RWPE2 (cell line): ENCODE results near the gene POPDC2.
A peak's percentile ranks its signal among the peaks of the same experiment; 100 is the strongest.

ENCODE experiments used
- ATAC-seq: fragments of 200-7000 bp; cut with Tn5 transposase; 3 replicates; pipeline ENCODE4 v1.9.1; 2021; ENCODE audit warnings: low read depth
- DNase-seq: peaks from one replicate; pipeline ENCODE4 v3.0.0-alpha.2; 2020; ENCODE audit warnings: low spot score
- H3K27ac ChIP-seq: fragments of 450-650 bp; 2 replicates; pipeline ENCODE4 v1.5.1; 2017; ENCODE audit warnings: mild to moderate bottlenecking; ENCODE audit not compliant: poor library complexity, severe bottlenecking
- H3K27me3 ChIP-seq: fragments of 250-450 bp; sonication (Bioruptor Pico); 2 replicates; pipeline ENCODE4 v1.5.1; 2021; ENCODE audit warnings: mild to moderate bottlenecking, moderate library complexity; ENCODE audit not compliant: insufficient read depth, poor library complexity, severe bottlenecking
- H3K36me3 ChIP-seq: fragments of 250-450 bp; sonication (Bioruptor Pico); 2 replicates; pipeline ENCODE4 v1.5.1; 2020; ENCODE audit warnings: low read depth, mild to moderate bottlenecking, moderate library complexity
- H3K4me1 ChIP-seq: fragments of 250-450 bp; sonication (Bioruptor Pico); 2 replicates; pipeline ENCODE4 v1.5.1; 2021; ENCODE audit warnings: mild to moderate bottlenecking, moderate library complexity; ENCODE audit not compliant: insufficient read depth, poor library complexity, severe bottlenecking
- H3K4me3 ChIP-seq: fragments of 250-450 bp; sonication (Bioruptor Pico); 2 replicates; pipeline ENCODE4 v1.5.1; 2021; ENCODE audit warnings: mild to moderate bottlenecking, moderate library complexity; ENCODE audit not compliant: severe bottlenecking
- H3K9me3 ChIP-seq: fragments of 250-450 bp; sonication (Bioruptor Pico); 2 replicates; pipeline ENCODE4 v1.5.1; 2021; ENCODE audit warnings: mild to moderate bottlenecking, moderate library complexity; ENCODE audit not compliant: severe bottlenecking
- TF ChIP-seq, protein P1 (sequence below): fragments of 450-650 bp; IDR thresholded peaks from one replicate; pipeline ENCODE4 v1.5.1; 2017; ENCODE audit warnings: mild to moderate bottlenecking, moderate library complexity; ENCODE audit not compliant: poor library complexity, severe bottlenecking

The POPDC2 gene

DNA sequence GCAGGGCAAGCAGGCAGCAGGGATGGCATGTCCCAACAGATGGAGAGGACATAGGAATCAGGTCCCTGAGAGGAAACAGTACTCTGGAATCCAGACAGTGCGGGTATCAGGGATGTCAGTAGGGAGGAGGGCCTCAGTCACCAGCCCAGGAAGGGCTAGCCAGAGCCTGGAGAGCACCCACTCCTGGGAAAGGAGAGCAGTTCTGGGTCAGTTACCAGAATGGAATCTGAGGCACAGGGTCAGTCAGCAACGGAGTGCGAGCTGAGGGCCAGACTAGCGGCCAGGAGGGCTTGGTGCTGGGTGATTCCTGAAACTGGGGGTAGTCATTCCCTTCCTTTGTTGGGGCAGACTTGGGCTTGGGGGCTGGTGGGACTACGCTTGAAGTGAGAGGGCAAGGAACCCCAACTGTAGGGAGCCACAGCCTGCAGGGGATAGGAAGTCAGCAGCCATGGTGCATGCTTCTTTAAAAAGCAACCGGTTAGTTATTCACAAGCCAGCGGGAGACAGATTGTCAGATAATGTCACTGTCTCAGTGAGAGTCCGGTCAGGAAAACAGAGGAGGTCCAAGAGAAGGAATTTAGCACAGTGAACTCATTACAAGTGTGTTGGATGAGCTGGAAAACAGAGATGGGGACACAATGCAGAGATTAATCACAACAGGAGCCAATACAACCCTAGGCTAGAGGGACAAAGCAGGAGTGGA is 34.8 kb downstream of the POPDC2 start:
- DNase-seq (no peak), ATAC-seq (no peak)
- no peak overlapping the region for H3K4me3 ChIP-seq
- H3K36me3 ChIP-seq = no peaks in the 10 kb centered on the region
- H3K27ac ChIP-seq = no peak overlapping the region
- no peaks in the 10 kb centered on the region for H3K4me1 ChIP-seq
- no peaks in the 10 kb centered on the region for H3K27me3 ChIP-seq
- TF ChIP-seq, protein P1, sequence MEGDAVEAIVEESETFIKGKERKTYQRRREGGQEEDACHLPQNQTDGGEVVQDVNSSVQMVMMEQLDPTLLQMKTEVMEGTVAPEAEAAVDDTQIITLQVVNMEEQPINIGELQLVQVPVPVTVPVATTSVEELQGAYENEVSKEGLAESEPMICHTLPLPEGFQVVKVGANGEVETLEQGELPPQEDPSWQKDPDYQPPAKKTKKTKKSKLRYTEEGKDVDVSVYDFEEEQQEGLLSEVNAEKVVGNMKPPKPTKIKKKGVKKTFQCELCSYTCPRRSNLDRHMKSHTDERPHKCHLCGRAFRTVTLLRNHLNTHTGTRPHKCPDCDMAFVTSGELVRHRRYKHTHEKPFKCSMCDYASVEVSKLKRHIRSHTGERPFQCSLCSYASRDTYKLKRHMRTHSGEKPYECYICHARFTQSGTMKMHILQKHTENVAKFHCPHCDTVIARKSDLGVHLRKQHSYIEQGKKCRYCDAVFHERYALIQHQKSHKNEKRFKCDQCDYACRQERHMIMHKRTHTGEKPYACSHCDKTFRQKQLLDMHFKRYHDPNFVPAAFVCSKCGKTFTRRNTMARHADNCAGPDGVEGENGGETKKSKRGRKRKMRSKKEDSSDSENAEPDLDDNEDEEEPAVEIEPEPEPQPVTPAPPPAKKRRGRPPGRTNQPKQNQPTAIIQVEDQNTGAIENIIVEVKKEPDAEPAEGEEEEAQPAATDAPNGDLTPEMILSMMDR = no peak
- H3K9me3 ChIP-seq = no peaks in the 10 kb centered on the region

GRCh38 chr3:119624002-119624720 is 36.2 kb downstream of the POPDC2 start:
- Histone ChIP-seq H3K27me3 (no peaks in the 10 kb centered on the region), H3K27ac (no peak overlapping the region), H3K9me3 (no peaks in the 10 kb centered on the region), H3K4me1 (peaks cover 1% of the 10 kb centered on the region), H3K36me3 (no peaks in the 10 kb centered on the region), H3K4me3 (no peak overlapping the region)
- DNase-seq (no peak), ATAC-seq (no peak)
- TF ChIP-seq, protein P1 = no peak

GRCh38 chr3:119620899-119621298 is 39.5 kb downstream of the POPDC2 start:
- no peak overlapping the region for H3K4me3 ChIP-seq
- no peak for DNase-seq
- H3K27me3 ChIP-seq = no peaks in the 10 kb centered on the region
- H3K9me3 ChIP-seq = no peaks in the 10 kb centered on the region
- no peak overlapping the region for H3K27ac ChIP-seq
- no peaks in the 10 kb centered on the region for H3K36me3 ChIP-seq
- ATAC-seq = no peak
- peaks cover 4% of the 10 kb centered on the region for H3K4me1 ChIP-seq
- TF ChIP-seq, protein P1 = no peak

DNA sequence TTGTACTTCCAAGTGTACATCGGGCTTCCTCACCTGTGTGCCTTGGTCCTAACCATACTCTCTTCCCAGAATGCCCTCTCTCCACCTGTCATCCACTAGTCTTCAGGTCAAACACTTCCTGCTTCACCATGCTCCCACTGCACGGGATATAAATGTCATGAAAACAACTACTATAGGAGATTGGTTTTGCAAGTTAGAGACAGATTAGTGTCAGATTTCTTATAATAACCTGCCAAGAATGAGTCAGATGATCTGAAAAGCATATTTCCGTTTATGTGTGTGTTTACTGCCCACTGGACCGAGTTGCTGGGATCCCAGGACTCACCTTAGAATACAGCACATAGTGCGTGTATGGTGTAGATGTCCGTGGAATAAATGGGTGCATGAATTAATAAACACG is 41.3 kb downstream of the POPDC2 start:
- Histone ChIP-seq H3K27me3 (no peaks in the 10 kb centered on the region), H3K4me1 (peaks cover 4% of the 10 kb centered on the region), H3K27ac (no peak overlapping the region), H3K9me3 (no peaks in the 10 kb centered on the region), H3K4me3 (no peak overlapping the region), H3K36me3 (no peaks in the 10 kb centered on the region)
- peak; percentile 61 for ATAC-seq
- no peak for DNase-seq
- TF ChIP-seq, protein P1 = no peak

DNA sequence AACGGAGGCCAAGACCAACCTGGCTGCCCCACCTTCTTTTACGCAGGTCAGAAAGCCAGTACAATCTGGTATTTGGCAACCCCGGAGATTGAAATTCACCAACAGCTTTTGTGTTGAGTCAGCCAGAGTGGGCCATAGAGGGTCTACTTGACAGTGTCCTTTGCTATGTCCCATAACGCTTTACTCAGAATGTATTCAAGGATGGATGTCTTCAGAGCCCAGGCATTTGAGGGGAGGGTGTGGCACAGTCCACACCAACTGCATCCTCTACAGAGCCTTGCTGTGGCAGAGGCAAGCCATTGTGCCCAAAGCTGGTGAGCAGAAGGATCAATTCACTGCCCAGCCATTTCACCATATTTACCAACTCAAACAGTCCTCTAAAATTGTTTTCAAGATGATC is 44.3 kb downstream of the POPDC2 start:
- ATAC-seq (no peak), DNase-seq (no peak)
- TF ChIP-seq, protein P1 = no peak

More for the DNA sequence above, 44.3 kb downstream of the POPDC2 start:
- Histone ChIP-seq H3K27ac (no peak overlapping the region), H3K9me3 (no peaks in the 10 kb centered on the region), H3K27me3 (no peaks in the 10 kb centered on the region), H3K4me3 (no peak overlapping the region), H3K36me3 (no peaks in the 10 kb centered on the region), H3K4me1 (peaks cover 4% of the 10 kb centered on the region)
